ENCODE results near the gene ZC3H18.
A peak's percentile ranks its signal among the peaks of the same experiment; 100 is the strongest.

Gene ZC3H18

GRCh38 chr16:88596483-88596882 is 26.3 kb downstream of the ZC3H18 start:
- Mint-ChIP-seq H3K27me3 (ENCODE audit: low read depth, poor library complexity) (no peaks in the 10 kb centered on the region), H3K27ac (no peak overlapping the region), H3K4me1 (peaks cover 34% of the 10 kb centered on the region), H3K9me3 (no peaks in the 10 kb centered on the region), H3K4me3 (no peak overlapping the region), H3K36me3 (ENCODE audit: low read depth) (peaks cover 59% of the 10 kb centered on the region)
- no peak for TF ChIP-seq CTCF (IDR thresholded peaks at IDR 0.05)
- DNase-seq, result no peak

GRCh38 chr16:88597856-88598491 is 27.8 kb downstream of the ZC3H18 start:
- peaks cover 31% of the 10 kb centered on the region for H3K4me1 Mint-ChIP-seq
- no peaks in the 10 kb centered on the region for H3K27me3 Mint-ChIP-seq (ENCODE audit: low read depth, poor library complexity)
- H3K27ac Mint-ChIP-seq, result no peak overlapping the region
- TF ChIP-seq CTCF (IDR thresholded peaks at IDR 0.05), result no peak
- no peak overlapping the region for H3K4me3 Mint-ChIP-seq
- no peak for DNase-seq
- peaks cover 61% of the 10 kb centered on the region for H3K36me3 Mint-ChIP-seq (ENCODE audit: low read depth)
- H3K9me3 Mint-ChIP-seq, result no peaks in the 10 kb centered on the region

- Mint-ChIP-seq H3K36me3 (ENCODE audit: low read depth) (peaks cover 60% of the 10 kb centered on the region), H3K27me3 (ENCODE audit: low read depth, poor library complexity) (no peaks in the 10 kb centered on the region), H3K9me3 (no peaks in the 10 kb centered on the region), H3K4me1 (peaks cover 19% of the 10 kb centered on the region), H3K4me3 (no peak overlapping the region), H3K27ac (peak overlapping the region; percentile 84)
- no peak for TF ChIP-seq CTCF (IDR thresholded peaks at IDR 0.05)
- DNase-seq, result no peak
These were observed 29.0 kb downstream of the ZC3H18 start for GRCh38 chr16:88599092-88599733.

- H3K9me3 Mint-ChIP-seq, result no peaks in the 10 kb centered on the region
- H3K27me3 Mint-ChIP-seq (ENCODE audit: low read depth, poor library complexity), result peaks cover 3% of the 10 kb centered on the region
- H3K4me1 Mint-ChIP-seq, result peaks cover 15% of the 10 kb centered on the region
- peaks cover 56% of the 10 kb centered on the region for H3K36me3 Mint-ChIP-seq (ENCODE audit: low read depth)
- TF ChIP-seq CTCF (IDR thresholded peaks at IDR 0.05), result no peak
- H3K4me3 Mint-ChIP-seq, result no peak overlapping the region
- H3K27ac Mint-ChIP-seq, result peak overlapping the region; percentile 84
- DNase-seq, result no peak
These were observed 29.8 kb downstream of the ZC3H18 start for GRCh38 chr16:88599825-88600538.

GRCh38 chr16:88600539-88600896 is 30.3 kb downstream of the ZC3H18 start:
- peaks cover 53% of the 10 kb centered on the region for H3K36me3 Mint-ChIP-seq (ENCODE audit: low read depth)
- H3K27me3 Mint-ChIP-seq (ENCODE audit: low read depth, poor library complexity), result peaks cover 3% of the 10 kb centered on the region
- no peaks in the 10 kb centered on the region for H3K9me3 Mint-ChIP-seq
- DNase-seq, result no peak
- H3K27ac Mint-ChIP-seq, result peak overlapping the region; percentile 57
- H3K4me1 Mint-ChIP-seq, result peaks cover 15% of the 10 kb centered on the region
- TF ChIP-seq CTCF (IDR thresholded peaks at IDR 0.05), result no peak
- no peak overlapping the region for H3K4me3 Mint-ChIP-seq

Measured in nephron progenitor cell (in vitro differentiated cells).